Mammary epithelial cell (primary cell): ENCODE results near the gene GNG13.

Experiments
- EZH2 ChIP-seq: IDR thresholded peaks from 2 replicates; pipeline ENCODE4 v1.6.1; 2012; ENCODE audit warnings: low read length, inconsistent platforms, borderline replicate concordance
- TF ChIP-seq, protein P1 (sequence below), 2 donors: IDR thresholded peaks in 1 of 2; conservative IDR thresholded peaks in 1 of 2; 2 replicates each; pipeline ENCODE4 v1.5.1; 2011 to 2012; ENCODE audit warnings: inconsistent platforms in 2 of 2, low read length in 2 of 2, mild to moderate bottlenecking in 2 of 2, control low read depth in 1 of 2, low read depth in 1 of 2; ENCODE audit not compliant: insufficient read depth in 1 of 2; ENCODE audit errors: extremely low read depth in 1 of 2

- TF ChIP-seq, protein P1, sequence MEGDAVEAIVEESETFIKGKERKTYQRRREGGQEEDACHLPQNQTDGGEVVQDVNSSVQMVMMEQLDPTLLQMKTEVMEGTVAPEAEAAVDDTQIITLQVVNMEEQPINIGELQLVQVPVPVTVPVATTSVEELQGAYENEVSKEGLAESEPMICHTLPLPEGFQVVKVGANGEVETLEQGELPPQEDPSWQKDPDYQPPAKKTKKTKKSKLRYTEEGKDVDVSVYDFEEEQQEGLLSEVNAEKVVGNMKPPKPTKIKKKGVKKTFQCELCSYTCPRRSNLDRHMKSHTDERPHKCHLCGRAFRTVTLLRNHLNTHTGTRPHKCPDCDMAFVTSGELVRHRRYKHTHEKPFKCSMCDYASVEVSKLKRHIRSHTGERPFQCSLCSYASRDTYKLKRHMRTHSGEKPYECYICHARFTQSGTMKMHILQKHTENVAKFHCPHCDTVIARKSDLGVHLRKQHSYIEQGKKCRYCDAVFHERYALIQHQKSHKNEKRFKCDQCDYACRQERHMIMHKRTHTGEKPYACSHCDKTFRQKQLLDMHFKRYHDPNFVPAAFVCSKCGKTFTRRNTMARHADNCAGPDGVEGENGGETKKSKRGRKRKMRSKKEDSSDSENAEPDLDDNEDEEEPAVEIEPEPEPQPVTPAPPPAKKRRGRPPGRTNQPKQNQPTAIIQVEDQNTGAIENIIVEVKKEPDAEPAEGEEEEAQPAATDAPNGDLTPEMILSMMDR (conservative IDR thresholded peaks at IDR 0.05 in 1 of 2, IDR thresholded peaks at IDR 0.05 in 1 of 2; ENCODE audit: extremely low read depth in 1 of 2, insufficient read depth in 1 of 2, low read depth in 1 of 2, low read length in 2 of 2) = no peak
- TF ChIP-seq EZH2 = no peak
These were observed 35.1 kb downstream of the GNG13 start for GRCh38 chr16:765488-765865.
